ENCODE data around the gene MOB1A.
"Not testable (repeated sequence)": the region's sequence is repeated elsewhere in the genome, so short reads cannot be mapped to it uniquely, and the experiment has no call there.

Gene MOB1A

GRCh38 chr2:74198461-74199274 is 20.0 kb upstream of the MOB1A start, which contains the start of gene MTHFD2:
MTHFD2 (plus strand) TSS chr2:74198615; CDS start chr2:74198642, 27 bp downstream.
- peak; percentile 99 for DNase-seq (ENCODE audit: low read depth, low spot score)

- no peak for DNase-seq (ENCODE audit: low read depth, low spot score)
Observed at GRCh38 chr2:74198023-74198460, 19.4 kb upstream of the MOB1A start.

- no peak for DNase-seq (ENCODE audit: low read depth, low spot score)
Observed at GRCh38 chr2:74197049-74197448, 18.4 kb upstream of the MOB1A start.

GRCh38 chr2:74194799-74195198 is 16.1 kb upstream of the MOB1A start:
- DNase-seq (ENCODE audit: low read depth, low spot score) = no peak

- DNase-seq (ENCODE audit: low read depth, low spot score) = no peak
Observed at GRCh38 chr2:74191596-74192380, 13.1 kb upstream of the MOB1A start.

- DNase-seq (ENCODE audit: low read depth, low spot score) = no peak
Observed at GRCh38 chr2:74188696-74189095, 10.0 kb upstream of the MOB1A start.

- DNase-seq (ENCODE audit: low read depth, low spot score) = peak; percentile 39
Observed at GRCh38 chr2:74188018-74188601, 9.4 kb upstream of the MOB1A start.

- not testable (repeated sequence) for DNase-seq (ENCODE audit: low read depth, low spot score)
Observed at GRCh38 chr2:74186706-74187105, 8.0 kb upstream of the MOB1A start.

GRCh38 chr2:74186038-74186437 is 7.4 kb upstream of the MOB1A start:
- DNase-seq (ENCODE audit: low read depth, low spot score) = no peak

GRCh38 chr2:74183878-74184277 is 5.2 kb upstream of the MOB1A start:
- DNase-seq (ENCODE audit: low read depth, low spot score) = no peak

- DNase-seq (ENCODE audit: low read depth, low spot score) = no peak
Observed at GRCh38 chr2:74181739-74182138, 3.1 kb upstream of the MOB1A start.

- DNase-seq (ENCODE audit: low read depth, low spot score) = no peak
Observed at GRCh38 chr2:74179063-74179865, 585 bp upstream of the MOB1A start.

- no peak for DNase-seq (ENCODE audit: low read depth, low spot score)
Observed at GRCh38 chr2:74177696-74178095, 983 bp downstream of the MOB1A start.

GRCh38 chr2:74174909-74175308 is 3.8 kb downstream of the MOB1A start:
- DNase-seq (ENCODE audit: low read depth, low spot score) = no peak

GRCh38 chr2:74168739-74169138 is 9.9 kb downstream of the MOB1A start:
- DNase-seq (ENCODE audit: low read depth, low spot score) = no peak

- no peak for DNase-seq (ENCODE audit: low read depth, low spot score)
Observed at GRCh38 chr2:74164761-74165160, 13.9 kb downstream of the MOB1A start.

GRCh38 chr2:74162951-74163350 is 15.7 kb downstream of the MOB1A start:
- no peak for DNase-seq (ENCODE audit: low read depth, low spot score)

- no peak for DNase-seq (ENCODE audit: low read depth, low spot score)
Observed at GRCh38 chr2:74155830-74156229, 22.8 kb downstream of the MOB1A start.

- DNase-seq (ENCODE audit: low read depth, low spot score) = no peak
Observed at GRCh38 chr2:74152954-74153353, 25.7 kb downstream of the MOB1A start.

- no peak for DNase-seq (ENCODE audit: low read depth, low spot score)
Observed at GRCh38 chr2:74149570-74150319, 28.9 kb downstream of the MOB1A start.

GRCh38 chr2:74149247-74149525 is 29.5 kb downstream of the MOB1A start:
- no peak for DNase-seq (ENCODE audit: low read depth, low spot score)

Data from ELF-1 (cell line).